ENCODE measurements around the gene BRSK2.

BRSK2 gene

DNA sequence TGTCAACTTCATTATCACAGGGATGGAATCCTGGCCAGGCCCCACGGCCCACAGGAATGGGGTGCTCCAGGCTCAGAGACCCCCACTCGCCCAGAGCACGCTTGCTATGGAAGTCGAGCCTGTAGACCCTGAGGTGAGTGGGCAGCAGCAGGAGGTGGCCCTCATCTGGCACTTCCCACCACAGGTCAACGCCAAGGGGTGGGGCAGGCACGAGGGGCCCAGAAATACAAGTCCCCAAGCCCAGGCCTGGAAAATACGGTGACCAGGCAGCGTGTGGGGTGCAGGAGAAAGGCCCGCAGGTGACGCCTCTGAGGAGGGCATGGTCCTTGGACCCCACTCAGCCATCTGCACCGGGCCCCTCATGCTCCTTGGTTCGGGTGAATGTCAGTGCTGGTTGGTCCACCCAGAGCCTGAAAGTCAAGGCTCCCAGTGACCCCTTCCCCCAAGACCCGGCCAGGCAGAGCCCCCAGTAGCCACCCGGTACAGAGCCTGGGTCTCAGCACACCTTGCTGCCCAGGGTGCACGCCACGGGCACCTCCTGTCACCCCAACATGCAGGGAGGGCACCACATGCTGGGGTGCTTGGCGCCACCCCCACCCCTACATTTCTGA, 94.4 kb downstream of the BRSK2 start:
- no peak for DNase-seq

DNA sequence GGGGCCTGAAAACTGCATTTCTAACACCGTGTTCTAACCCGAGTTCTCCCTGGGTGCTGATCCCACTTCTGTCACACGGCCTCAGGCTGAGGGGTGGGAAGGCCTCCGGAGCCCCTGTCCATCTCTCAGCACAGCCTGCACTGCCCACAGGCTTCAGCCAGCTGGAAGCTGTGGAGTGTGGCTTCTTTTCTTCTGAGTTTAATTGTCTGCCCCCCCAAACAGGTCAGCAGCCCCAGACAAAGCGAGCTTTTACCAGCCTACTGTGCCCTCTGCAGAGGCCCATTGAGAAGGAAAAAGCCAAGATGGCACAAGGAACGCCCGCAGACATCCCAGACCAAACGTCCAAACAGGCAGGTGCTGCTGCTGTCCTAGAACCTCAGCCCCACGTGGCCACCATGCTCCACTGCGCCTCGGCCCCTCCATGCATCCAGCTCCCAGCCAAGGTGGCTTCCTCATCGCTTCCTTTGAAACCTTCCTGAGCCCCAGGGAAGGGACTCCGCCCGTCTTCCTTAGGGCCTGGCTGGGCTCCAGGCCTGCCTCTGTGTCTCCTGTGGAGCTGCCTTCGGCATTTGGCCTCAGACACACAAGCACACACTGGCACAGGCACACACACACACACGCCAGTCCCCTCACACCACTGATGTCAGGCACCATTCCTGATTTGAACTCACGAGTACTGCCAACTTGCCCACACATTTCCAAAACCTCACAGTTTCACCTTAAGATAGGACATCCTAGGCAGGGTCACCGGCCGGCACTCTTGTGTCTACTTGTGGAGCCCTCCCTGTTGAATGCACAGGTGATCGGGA, 95.2 kb downstream of the BRSK2 start:
- DNase-seq = no peak

DNA sequence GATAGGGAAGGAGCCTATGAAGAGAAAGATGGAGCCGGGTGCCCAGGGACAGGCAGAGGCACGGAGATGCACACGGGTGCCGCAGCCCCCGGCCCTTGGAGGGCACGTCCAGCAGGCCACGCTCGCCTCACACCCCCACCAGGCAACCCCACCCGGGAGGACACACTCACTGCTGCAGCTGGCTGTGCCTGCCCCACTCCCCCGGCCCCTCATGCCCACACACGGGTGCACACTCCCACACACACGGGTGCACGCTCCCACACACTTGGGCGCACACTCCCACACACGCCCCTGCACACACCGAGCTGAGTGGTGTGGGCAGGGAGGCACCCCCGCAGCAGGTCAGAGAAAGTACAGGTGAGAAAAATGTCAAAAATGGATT, 95.8 kb downstream of the BRSK2 start:
- DNase-seq = no peak

DNA sequence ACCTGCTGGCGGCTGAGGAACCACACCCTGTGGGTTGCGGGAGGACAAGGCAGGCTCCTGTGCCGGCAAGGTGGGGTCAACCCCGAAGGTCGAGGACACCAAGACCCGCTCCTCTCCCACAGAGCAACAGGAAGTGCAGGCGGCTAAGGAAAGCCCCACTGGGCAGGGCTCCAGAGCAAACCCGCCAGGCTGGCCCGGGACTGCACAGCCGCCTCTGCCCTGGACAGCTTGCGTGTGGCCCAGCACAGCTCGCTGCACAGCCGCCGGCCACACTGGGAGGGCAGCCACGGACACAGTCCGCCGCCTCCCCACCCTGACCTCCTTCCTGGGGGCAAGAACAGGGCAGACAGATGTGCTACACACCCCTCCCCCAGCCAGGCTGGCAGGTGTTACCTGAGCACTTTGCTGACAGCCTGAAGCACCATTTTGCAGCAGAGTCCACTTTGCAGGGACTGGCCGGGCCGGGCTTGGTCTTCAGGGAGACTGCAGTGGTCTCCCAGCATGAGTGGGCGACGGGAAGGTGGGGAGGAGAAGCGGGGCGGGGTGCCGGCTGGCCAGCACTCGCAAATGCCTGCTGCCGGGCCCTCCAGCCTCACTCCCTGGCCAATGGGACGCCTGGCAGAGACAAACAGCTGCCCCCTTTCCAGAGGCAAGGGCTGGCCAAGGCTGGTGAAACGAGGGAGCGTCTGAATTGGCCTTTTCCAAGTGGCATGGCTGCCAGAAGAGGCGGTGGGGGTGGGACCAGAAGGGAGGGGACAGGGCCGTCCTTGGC, 96.5 kb downstream of the BRSK2 start, which contains the start of gene MOB2:
TSS of gene MOB2 (minus strand) at position 726 of the 772 bp plus-strand sequence. CDS start at position 503, 223 bp downstream.
- no peak for DNase-seq

DNA sequence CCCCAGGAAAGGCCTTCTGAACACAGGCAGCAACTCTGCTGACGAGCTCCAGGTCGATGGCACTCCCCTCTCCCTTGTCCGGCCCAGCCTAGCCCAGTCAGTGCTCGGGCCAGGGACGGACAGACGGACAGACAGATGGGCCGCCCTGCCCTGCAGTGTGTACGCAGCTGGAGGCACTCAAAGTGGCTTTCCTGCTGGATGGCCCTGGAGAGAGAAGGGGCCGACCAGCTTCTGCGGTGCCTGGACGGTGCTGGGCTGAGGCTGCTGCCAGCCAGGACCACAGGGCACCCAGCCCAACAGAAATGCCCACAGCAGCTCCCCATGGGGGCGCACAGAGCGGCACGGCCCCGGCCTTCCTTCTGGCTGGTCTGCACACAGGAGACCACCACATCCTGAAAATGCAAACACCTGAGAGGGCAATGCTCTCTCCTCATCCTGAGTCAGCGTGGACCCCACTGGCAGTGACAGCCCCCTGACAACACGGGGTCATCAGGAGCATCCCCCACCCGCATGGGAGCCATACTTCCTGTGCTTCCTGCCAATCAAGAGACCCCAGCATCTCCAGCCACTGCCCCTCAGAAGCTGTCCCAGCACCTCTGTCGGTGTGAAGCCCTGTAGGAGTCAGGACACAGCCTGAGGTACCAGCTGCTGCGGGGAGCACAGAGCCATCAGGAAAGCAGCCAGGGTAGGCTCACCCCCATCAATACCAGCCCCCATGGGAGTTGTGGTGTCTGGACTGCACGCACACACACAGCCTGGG, 97.5 kb downstream of the BRSK2 start:
- no peak for DNase-seq

DNA sequence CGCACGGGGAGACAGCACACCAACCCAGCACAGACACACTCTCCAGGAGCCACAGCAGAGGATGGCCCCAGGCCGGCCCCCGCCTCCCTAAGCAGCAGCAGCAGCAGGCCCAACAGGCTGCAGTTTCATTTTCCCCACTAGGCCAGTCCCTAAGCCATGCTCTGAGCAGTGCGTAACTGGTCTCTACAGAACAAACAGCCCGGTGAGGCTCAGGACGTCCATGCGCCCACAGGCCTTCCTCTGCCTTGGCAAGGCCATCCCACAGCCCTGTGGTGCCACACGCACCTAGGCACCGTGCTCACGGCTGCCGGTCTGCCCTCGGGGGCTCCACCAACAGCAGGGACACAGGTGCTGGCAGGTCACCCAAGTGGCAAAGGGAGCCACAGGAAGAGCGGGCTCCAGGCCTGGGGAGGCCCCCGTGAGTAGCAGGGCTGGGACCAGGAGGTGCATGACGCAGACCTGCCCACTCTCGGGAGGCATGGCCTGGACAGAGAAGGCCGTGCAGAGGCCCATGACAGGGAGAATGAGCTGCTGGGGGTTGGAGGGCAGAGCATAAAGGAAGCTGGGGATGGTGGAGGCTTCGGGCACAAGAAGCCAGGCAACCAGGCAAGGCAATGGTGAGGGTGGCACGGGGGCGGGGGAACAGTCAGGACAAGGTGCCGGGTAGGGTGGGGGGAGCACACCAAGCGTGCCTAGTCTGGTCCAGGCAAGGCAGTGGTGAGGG, 98.3 kb downstream of the BRSK2 start:
- no peak for DNase-seq

DNA sequence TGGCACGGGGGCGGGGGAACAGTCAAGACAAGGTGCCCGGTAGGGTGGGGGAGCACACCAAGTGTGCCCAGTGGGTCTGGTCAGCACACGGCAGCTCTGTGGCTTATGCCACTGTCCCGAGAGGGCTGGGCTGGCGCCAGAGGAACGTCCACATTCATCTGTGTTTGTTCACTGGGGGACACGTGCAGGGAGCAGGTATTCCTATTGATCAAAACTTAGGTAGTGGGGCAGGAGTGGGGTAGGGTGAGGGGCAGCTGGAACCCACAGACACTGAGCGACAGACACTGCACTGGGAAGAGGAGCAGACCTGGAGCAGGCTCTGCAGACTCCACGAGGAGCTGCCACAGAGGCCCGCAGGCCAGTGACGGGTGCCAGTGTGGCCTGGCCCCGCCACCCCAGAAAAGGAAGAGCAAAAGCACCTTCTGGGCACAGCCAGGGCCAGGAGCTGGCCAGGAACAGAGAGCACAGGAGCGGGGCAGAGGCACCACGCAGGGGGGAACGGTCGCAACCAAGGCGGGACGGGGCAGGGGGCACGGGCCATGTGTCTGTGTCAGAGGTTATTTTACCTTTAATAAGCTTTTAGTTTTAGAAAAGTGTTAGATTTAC, 98.9 kb downstream of the BRSK2 start:
- no peak for DNase-seq

DNA sequence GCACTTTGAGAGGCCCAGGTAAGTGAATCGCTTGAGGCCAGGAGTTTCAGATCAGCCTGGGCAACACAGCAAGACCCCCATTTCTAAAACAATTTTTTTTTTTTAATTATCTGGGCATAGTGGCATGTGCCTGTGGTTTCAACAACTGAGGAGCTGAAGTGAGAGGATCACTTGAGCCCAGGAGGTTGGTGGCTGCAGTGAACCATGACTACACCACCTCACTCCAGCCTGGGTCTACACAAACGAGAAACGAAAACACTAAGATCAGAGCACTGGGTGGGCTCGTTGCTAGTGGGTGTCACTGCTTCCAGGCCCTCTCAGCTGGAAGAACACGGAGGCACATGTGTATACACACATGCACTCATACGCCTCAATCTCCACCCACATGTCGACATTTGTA, 100.9 kb downstream of the BRSK2 start:
- DNase-seq = no peak

DNA sequence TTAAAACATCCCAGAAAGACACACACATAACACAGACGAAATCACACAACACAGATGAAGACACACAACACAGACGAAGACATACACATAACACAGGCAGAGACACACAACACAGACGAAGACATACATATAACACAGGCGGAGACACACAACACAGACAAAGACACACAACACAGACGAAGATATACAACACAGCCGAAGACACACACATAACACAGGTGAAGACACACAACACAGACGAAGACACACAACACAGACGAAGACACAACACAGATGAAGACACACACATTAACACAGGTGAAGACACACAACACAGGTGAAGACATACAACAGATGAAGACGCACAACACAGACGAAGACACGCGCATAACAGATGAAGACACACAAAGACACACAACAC, 101.6 kb downstream of the BRSK2 start:
- DNase-seq = no peak

DNA sequence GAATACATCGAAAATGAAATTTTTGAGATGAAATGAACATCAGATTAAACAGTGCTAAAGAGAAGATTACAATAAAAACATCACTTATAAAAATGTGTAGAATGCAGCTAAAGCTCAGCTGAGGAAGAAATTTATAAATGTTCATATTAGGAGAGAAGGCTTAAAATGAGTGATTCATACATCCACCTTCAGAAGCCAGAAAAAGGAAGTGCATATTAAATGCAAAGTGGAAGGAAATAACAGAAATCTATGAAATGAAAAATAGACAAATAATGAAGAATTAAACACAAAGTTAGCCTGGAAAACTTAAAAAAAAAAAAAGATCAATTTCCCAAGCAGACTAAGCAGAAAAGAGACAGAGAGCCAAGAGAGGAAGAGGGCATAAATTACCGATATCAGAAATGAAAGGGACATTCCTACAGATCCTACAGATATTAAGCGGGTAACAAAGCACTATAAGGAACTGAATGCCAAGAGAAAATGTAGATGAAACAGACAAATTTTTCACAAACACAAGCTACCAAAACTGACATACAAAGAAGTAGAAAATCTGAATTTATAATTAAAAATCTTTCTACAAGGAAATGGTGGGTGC, 104.0 kb downstream of the BRSK2 start:
- DNase-seq = no peak

DNA sequence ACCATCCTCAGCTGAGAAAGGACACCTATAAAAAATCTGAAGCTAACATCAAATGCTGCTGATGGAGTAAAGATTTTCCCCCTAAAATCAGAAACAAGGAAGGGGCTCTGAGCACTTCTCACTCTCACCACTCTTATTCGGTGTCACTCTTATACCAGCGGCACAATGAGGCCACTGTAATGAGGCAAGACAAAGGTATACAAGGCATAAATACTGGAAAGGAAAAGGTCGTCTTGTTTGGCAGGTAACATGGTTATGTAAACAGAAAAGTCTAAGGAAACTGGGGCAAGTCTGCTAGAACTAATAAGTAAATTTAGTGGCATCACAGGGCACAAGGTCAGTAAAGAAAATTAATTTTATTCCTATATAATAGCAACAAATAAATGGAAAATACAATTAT, 104.9 kb downstream of the BRSK2 start:
- DNase-seq = no peak

DNA sequence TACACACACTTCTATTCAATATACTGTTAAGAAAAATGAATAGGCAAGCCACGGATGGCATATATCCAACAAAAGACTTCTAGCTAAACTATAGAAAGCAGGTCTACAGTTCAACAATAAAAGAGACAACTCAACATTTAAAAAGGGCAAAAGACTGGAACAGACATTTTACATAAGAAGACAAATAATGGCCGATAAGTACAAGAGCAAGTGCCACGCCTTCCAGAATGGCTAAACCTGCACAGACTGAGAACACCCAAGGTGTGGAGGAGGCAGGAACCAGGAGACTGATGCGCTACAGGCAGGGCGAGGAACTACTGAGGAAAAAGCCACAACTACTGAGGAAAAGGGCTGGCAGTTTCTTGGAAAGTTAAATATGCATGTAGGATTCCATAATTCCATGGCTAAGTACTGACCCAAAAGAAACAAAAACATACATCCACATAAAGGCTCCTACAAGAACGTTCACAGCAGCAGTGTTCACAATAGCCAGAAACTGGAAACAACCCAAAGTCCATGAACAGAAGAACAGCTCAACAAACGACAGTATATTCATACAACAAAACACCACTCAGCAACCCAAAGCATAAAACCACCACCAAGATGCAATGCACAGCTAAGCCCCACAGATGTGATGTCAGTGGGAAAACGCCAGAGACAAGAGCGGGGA, 106.5 kb downstream of the BRSK2 start:
- no peak for DNase-seq

DNA sequence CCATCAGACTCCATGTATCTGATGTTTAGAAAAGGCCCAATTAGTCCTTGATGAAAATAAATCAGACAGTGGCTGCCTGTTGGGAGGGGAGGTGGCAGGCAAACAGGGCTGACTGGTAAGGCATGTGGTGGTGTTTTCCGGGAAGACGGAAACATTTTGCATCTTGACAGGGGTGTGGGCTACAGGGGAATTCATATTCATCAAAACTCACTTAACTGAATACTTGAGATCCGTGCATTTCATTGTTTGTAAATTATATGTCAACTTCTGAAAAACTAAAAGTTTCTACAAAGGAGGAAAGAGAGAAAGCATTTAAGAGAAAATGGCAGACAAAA, 107.0 kb downstream of the BRSK2 start:
- no peak for DNase-seq

DNA sequence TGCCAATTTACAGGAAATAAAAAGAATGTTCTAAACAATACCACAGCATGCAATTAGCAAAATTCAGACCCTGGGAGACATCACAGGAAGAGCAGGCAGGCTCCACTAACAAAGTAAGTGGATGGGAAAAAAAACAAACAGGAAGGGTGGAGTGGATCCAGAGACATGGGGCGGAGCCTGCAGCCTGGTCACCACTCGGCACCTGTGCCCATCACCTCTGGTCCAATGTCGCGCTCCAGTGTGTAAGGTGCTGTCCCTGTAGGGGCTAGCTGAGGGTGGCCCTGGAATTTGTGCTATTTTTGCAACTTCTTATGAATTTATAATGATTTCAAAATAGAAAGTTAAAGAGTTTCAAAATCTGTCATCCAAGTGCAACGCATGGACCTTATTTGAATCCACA, 107.9 kb downstream of the BRSK2 start:
- DNase-seq = no peak

DNA sequence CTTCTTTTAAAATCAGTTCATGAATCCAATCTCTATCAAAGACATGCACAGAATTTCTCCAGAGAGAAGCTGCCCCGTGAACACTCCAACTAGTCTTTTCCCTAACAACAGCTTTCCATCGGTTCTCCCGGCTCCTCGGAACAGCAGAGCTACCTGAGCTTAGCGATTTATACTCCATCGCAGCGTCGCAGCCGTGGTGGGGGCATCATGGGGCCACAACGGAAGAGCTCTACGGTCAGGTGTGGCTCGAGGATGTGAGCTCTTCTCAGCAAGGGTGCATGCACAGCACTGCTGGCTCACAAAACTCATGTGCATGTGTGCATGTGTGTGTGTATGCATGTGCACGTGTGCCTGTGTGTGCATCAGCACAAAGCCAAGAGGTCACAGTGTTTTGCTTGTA, 108.5 kb downstream of the BRSK2 start:
- DNase-seq = no peak

DNA sequence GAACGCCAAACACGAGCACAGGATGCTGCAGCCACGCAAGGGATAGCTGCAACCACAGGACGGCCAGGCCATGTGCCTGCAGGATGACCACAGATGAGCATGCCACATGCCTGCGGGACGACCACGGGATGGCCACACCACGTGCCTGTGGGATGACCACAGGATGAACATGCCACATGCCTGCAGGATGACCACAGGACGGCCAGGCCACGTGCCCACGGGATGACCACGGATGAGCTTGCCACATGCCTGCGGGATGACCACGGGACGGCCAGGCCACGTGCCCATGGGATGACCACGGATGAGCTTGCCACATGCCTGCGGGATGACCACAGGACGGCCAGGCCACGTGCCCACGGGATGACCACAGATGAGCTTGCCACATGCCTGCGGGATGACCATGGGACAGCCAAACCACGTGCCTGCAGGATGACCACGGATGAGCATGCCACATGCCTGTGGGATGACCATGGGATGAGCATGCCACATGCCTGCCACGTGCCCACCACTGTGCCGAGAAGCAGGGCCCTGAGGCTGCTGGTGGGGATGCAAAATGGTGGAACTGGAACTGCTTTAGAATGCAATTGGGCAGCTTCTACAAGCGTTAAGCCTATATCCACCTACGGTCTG, 109.6 kb downstream of the BRSK2 start:
- no peak for DNase-seq

DNA sequence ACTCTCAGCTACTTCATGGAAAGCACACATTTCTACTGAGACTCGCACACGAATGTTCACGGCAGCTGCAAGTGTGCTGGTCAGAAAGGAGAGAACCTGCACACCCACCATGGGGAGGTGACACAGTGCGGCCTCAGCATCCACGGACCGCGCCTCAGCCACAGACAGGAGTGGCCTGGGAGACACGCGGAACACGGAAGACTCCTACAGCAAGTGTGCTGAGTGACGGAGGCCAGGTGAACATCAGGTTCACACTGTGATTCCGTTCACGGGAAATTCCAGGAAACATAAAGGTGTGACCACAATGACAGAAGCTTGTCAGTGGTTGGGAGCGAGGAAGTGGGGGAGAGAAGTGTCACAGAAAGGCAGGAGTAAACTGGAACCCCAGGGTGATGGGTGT, 110.2 kb downstream of the BRSK2 start:
- no peak for DNase-seq

DNA sequence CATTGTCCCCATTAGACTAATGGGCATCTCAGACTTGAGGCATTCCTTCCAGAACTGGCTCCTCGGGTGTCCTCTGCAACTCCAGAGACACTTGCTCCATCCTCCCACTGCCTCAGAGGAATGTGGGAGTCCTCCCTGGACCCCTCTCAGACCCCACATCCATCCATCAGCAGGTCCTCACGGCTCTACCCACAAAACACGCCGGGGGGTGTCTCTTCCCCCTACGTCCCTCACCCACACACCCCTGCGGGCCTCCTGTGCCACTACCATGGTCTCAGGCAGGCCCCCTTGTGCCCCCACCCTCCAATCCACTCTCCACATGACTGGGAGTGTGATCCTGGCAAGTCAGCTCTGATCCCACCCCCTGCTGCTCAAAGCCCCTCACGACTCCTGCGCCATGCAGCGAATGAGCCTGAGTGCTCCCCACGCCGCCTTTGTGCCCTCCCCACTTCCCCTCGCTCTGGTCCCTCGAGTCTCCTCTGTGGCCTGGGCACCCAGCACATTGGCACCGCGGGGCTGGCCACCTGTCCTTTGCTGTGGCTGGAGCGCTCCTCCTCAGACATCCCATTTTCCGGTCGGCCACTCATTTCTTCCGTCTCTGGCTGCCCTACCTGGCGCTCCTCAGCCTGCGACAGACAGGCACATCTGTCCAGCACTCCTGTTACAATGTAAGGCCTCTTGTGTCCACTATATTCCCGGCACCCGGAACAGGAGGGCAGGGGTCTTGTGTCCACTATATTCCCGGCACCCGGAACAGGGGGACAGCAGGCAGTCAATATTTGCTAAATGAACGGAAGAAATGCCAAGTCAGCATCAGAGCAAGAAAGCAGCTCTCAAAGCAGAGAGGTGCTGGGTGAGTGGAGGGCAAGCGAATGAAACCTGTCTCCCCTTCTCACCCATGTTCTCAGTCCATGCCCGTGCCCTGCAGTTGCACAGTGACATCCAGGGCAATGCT, 111.0 kb downstream of the BRSK2 start:
- no peak for DNase-seq

DNA sequence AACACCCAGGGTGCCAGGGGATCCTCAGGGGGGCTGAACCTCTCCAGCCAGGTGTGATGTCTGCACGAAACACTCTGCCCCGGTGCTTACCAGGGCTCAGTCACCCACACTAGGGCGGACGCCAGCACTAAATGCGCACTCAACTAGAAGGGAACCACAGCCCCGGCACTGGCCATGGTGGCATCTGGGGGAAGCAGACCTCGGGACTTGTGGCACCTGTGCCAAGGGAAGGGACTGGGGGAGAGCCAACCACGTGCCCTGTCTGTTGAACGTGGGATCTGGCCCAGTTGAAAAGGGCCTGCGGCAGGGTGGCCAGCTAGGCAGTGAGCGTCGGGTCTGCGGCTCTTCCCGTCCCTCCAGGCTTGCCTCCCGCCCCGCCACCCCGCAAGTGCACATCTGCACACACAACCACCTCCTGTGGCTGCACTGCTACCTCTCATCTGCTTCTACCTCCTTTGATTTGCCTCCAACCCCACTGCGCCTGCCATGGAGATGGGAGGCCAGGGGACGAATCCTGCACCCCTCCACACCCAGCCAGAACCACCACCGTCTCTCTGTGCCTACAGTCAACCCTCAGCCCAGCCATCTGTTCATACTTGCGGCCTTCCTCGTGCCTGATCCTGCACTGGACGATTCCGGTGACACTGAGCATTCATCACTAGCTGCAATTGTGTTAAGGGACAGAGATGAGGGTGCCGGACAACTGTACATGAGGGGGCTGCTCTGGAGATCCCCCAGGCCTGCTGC, 111.9 kb downstream of the BRSK2 start:
- no peak for DNase-seq

Measured in activated gamma-delta T cell (primary cell).